A549 (cell line): ENCODE measurements around the gene SYCP3.

Experiments
- ATOH8 ChIP-seq: fragments of 250-450 bp; sonication (Bioruptor Pico); IDR thresholded peaks from 2 replicates; pipeline ENCODE4 v1.5.0; 2020; ENCODE audit warnings: low read depth, mild to moderate bottlenecking, moderate library complexity
- CEBPB ChIP-seq, 2 experiments: fragments of >200 bp in 1 of 2; sonication (Bioruptor Twin) in 1 of 2; formaldehyde crosslinking in 1 of 2; IDR thresholded peaks; 2 replicates each; pipeline ENCODE4 v1.6.1; 2012 to 2016
- CHD2 ChIP-seq: fragments of 150-350 bp; IDR thresholded peaks from 2 replicates; pipeline ENCODE4 v1.6.1; 2014; ENCODE audit warnings: low read length; ENCODE audit not compliant: partially characterized antibody
- CHD4 ChIP-seq: fragments of 200-600 bp; sonication (generic); IDR thresholded peaks from 2 replicates; pipeline ENCODE4 v1.6.1; 2016; ENCODE audit warnings: antibody characterized with exemption, mild to moderate bottlenecking, borderline replicate concordance
- FOXS1 ChIP-seq: fragments of 250-450 bp; sonication (Bioruptor Pico); IDR thresholded peaks from 2 replicates; pipeline ENCODE4 v1.5.0; 2020; ENCODE audit warnings: mild to moderate bottlenecking, moderate library complexity
- KDM5A ChIP-seq: fragments of 200-600 bp; sonication (generic); IDR thresholded peaks from 2 replicates; pipeline ENCODE4 v1.6.1; 2016; ENCODE audit warnings: antibody characterized with exemption, mild to moderate bottlenecking
- MAFK ChIP-seq: fragments of 450-650 bp; IDR thresholded peaks from 2 replicates; pipeline ENCODE4 v1.6.1; 2014; ENCODE audit not compliant: partially characterized antibody
- MYC ChIP-seq: IDR thresholded peaks from 2 replicates; pipeline ENCODE4 v1.6.1; 2012; ENCODE audit warnings: mild to moderate bottlenecking, inconsistent platforms, low read length, improper control_type of control experiment, borderline replicate concordance
- PBX3 ChIP-seq: IDR thresholded peaks from 2 replicates; pipeline ENCODE4 v1.6.1; 2012
- POLR2A ChIP-seq: IDR thresholded peaks from 2 replicates; pipeline ENCODE4 v1.6.1; 2012; ENCODE audit warnings: mild to moderate bottlenecking, low read length
- POLR2AphosphoS2 ChIP-seq: conservative IDR thresholded peaks from 2 replicates; pipeline ENCODE4 v1.6.1; 2012; ENCODE audit warnings: low read length, improper control_type of control experiment, inconsistent platforms
- TF ChIP-seq, protein P1 (sequence below): fragments of >200 bp; sonication (Bioruptor Twin); formaldehyde crosslinking; IDR thresholded peaks from 3 replicates; pipeline ENCODE4 v1.5.1; 2016
- TF ChIP-seq, protein P2 (sequence below): fragments of 200-600 bp; sonication (generic); IDR thresholded peaks from 2 replicates; pipeline ENCODE4 v1.6.1; 2016; ENCODE audit warnings: antibody characterized with exemption, mild to moderate bottlenecking, moderate library complexity
- TF ChIP-seq, protein P3 (sequence below): IDR thresholded peaks from 2 replicates; pipeline ENCODE4 v1.6.1; 2012

- TF ChIP-seq, protein P1, sequence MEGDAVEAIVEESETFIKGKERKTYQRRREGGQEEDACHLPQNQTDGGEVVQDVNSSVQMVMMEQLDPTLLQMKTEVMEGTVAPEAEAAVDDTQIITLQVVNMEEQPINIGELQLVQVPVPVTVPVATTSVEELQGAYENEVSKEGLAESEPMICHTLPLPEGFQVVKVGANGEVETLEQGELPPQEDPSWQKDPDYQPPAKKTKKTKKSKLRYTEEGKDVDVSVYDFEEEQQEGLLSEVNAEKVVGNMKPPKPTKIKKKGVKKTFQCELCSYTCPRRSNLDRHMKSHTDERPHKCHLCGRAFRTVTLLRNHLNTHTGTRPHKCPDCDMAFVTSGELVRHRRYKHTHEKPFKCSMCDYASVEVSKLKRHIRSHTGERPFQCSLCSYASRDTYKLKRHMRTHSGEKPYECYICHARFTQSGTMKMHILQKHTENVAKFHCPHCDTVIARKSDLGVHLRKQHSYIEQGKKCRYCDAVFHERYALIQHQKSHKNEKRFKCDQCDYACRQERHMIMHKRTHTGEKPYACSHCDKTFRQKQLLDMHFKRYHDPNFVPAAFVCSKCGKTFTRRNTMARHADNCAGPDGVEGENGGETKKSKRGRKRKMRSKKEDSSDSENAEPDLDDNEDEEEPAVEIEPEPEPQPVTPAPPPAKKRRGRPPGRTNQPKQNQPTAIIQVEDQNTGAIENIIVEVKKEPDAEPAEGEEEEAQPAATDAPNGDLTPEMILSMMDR = no peak
- TF ChIP-seq CHD2 = no peak
- TF ChIP-seq POLR2A = no peak
- TF ChIP-seq PBX3 = no peak
- TF ChIP-seq, protein P2, sequence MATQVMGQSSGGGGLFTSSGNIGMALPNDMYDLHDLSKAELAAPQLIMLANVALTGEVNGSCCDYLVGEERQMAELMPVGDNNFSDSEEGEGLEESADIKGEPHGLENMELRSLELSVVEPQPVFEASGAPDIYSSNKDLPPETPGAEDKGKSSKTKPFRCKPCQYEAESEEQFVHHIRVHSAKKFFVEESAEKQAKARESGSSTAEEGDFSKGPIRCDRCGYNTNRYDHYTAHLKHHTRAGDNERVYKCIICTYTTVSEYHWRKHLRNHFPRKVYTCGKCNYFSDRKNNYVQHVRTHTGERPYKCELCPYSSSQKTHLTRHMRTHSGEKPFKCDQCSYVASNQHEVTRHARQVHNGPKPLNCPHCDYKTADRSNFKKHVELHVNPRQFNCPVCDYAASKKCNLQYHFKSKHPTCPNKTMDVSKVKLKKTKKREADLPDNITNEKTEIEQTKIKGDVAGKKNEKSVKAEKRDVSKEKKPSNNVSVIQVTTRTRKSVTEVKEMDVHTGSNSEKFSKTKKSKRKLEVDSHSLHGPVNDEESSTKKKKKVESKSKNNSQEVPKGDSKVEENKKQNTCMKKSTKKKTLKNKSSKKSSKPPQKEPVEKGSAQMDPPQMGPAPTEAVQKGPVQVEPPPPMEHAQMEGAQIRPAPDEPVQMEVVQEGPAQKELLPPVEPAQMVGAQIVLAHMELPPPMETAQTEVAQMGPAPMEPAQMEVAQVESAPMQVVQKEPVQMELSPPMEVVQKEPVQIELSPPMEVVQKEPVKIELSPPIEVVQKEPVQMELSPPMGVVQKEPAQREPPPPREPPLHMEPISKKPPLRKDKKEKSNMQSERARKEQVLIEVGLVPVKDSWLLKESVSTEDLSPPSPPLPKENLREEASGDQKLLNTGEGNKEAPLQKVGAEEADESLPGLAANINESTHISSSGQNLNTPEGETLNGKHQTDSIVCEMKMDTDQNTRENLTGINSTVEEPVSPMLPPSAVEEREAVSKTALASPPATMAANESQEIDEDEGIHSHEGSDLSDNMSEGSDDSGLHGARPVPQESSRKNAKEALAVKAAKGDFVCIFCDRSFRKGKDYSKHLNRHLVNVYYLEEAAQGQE = no peak
- no peak for TF ChIP-seq FOXS1 (CRISPR knock-in tag)
- TF ChIP-seq ATOH8 = no peak
- TF ChIP-seq, protein P3, sequence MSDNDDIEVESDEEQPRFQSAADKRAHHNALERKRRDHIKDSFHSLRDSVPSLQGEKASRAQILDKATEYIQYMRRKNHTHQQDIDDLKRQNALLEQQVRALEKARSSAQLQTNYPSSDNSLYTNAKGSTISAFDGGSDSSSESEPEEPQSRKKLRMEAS = no peak
- no peak for TF ChIP-seq CHD4
- TF ChIP-seq CEBPB (IDR thresholded peaks at IDR 0.05) = no peak
- TF ChIP-seq POLR2AphosphoS2 = no peak
- TF ChIP-seq MAFK = no peak
- TF ChIP-seq MYC = no peak
- no peak for TF ChIP-seq KDM5A
These were observed 43.9 kb upstream of the SYCP3 start for GRCh38 chr12:101783150-101783549.
